GM15510 (cell line): Measurements from ENCODE around the gene LRRC7.

ENCODE experiments used
- POLR2A ChIP-seq: IDR thresholded peaks from 3 replicates; pipeline ENCODE4 v1.6.1; 2011; ENCODE audit warnings: borderline replicate concordance; ENCODE audit not compliant: insufficient read length; ENCODE audit errors: extremely low read depth

LRRC7 gene

DNA sequence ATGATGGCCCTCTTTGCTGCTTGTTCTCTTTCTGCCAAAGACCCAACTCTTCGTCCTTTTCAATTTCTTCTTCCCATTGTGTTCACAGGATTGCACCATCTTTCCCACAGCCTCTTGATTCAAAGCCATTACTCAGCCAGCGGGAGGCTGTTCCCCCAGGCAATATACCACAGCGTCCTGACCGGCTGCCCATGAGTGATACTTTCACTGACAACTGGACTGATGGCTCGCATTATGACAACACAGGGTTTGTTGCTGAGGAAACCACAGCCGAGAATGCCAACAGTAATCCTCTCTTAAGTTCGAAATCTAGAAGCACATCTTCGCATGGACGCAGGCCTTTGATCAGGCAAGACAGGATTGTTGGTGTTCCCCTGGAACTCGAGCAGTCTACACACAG is 470.3 kb downstream of the LRRC7 start:
- TF ChIP-seq POLR2A: no peak

DNA sequence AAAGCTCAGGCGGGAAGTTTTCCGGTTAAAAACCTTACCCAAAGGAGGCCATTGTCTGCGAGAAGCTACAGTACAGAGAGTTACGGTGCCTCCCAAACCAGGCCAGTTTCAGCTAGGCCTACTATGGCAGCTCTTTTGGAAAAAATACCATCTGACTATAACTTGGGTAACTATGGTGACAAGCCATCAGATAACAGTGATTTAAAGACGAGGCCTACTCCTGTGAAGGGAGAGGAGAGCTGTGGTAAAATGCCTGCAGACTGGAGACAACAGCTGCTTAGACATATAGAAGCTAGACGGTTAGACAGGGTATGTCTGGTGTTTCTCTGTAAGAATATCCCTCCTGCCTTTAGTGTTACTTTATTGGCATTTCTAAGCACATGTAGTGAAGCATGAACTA is 471.8 kb downstream of the LRRC7 start:
- no peak for TF ChIP-seq POLR2A

DNA sequence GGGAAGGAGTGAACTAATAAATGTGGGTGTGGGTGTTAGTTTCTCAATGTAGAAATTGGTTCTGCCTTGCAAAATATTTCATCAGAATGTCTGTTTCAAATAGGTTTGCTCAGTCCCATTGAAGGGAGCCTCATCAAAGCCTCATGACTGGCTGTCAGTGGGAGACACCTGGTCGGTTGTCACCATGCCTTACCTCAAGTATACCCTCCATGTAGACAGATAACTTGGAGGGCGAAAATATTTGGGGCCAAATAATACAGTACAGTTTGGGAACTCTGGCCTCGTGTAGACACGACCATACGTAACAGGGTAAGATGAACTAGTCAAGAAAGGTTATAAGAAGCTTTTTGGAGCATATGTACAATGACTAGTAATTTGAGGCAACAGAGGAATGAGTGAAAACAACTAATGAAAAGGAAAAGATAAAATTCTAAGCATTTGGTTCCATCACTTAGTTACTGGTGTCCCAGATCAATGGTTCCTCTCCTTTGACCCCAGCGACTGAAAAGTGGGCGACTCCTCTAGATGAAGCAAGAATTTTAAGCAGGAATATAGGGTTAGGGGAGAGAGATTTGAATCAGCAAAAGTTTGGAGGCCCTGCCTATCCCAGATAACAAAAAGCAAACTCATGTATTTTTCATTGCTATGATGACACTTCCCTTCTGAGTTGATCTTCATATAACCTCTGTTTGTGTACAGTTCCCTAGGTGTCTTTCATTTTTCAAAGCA is 473.8 kb downstream of the LRRC7 start:
- TF ChIP-seq POLR2A: no peak

DNA sequence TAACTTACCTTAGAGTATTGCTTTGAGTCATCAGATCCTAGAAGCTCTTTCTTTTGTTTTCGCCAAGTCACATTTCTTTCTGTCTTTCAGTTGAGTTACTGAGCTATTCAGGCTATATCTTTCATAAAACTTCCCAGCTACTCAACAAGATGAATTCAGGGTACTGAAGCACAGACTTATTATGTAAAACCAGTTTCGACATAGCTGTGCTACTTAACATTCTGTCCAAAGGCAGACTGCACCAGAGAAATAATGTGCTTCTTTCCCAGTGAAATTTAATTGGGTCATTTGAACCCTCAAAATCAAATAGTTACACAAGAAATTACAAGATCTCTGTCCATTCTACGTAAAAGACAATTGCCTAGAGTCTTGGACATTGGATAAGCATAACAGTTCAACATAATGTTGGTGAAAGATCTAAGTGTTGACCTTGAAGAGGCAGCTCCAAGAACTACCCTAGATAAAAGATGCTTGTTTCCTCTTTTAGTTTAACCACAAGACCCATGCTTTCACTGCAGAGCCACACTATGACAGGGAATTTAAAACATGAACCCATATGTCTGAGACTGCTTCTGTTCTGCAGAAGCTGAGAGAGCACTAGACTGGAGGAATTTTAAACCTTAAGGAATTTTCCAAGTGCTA is 474.5 kb downstream of the LRRC7 start:
- TF ChIP-seq POLR2A: no peak

DNA sequence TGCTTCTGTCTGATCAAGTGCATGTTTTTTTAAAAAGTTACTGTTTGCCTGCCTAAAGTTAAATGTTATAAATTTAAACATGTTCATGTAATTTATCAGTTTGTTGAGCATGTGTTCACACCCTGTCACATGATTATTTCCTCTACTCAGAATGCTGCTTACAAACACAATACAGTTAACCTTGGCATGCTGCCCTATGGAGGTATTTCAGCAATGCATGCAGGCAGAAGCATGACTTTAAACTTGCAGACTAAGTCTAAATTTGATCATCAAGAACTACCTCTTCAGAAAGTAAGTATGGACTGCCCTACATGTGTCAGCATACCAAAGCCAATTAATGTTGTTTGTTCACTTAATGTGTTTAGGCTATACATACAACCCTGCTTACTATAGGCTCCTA is 476.1 kb downstream of the LRRC7 start:
- TF ChIP-seq POLR2A: no peak

DNA sequence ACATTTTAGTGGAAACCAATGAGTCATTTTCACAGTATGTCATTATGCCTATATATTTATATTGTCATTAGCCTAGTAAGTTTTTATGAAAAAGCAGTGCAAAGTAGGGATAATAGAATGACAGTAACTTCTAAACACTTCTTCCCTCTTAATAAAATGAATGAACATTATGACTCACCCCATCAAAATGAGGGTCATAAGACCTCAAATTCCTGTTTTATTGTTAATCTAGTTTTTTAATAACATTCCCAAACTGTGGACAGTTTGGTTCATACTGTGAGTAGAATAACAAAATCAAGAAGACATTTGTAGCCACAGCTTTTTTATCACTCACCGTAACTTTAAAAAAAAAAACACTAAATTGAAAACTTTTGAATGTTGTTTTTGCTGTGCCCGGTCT is 477.1 kb downstream of the LRRC7 start:
- TF ChIP-seq POLR2A: no peak

DNA sequence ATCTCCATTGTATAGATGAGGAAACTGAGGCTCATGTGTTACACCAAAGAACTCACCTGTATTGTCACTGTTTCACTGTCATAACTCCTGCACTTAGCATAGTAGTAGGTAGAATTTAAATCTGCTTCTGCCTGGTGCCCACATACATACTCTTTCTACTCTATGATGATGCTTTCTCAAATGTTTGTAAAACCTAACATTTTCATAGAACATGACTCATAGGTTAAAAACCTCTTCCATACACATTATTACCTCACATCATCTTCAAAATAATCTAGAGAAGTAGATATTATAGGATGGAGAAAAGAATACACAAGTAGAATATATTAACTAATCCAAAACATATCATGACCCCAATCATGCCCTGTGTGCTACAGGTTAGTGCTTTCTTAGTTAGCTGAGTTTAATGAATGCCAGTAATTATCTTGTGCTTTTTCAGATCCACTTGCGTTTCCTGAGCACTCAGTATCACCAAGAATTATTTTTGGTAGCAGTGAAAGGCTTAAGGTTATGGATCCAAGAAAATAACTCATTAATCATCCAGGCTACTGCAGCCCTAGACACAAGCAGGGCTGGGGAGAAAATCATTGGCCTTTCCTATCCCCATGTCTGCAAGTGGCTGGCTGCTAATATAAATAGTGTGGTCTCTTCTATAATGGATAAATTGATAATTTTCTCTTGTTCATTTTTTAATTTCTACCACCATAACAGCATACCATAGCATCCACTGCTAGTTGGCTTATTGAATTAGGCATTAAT is 480.8 kb downstream of the LRRC7 start:
- no peak for TF ChIP-seq POLR2A

DNA sequence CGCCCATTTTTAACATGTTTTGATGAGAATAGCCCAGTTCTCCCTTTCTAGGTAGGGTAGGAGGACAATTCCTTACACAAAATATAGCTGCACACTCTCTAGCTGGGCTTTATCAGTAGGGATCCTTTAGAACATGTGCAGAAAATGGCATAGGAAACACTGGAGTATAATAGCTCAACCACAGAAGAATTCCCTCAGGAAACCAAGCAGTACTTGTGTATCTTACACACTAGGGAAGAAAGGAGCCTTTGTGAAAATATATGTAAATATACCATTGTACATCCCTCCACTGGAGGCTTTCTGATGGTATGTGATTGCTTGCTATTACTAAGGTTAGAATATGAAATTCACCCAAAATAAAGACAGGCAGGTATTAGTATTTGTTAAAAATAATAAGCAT is 484.2 kb downstream of the LRRC7 start:
- TF ChIP-seq POLR2A: no peak

DNA sequence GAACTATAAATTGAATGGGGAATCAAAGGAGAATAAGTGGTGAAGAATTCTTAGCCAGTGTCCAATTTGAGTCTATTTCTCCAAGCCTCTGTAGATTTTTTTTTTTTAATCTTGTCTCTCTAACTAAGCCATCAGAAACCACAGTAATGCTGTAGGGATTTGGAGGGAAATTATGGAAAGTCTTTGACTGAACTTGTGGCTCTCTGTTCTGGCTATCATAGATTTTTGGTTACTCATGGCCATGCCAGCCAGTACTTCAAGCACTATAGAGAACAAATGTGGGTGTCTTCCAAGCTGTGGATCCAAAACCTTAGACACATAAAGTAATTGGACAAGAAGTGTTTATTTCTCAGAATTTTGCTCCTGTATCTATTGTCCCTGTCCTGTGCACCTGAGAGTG is 489.8 kb downstream of the LRRC7 start:
- TF ChIP-seq POLR2A: no peak

DNA sequence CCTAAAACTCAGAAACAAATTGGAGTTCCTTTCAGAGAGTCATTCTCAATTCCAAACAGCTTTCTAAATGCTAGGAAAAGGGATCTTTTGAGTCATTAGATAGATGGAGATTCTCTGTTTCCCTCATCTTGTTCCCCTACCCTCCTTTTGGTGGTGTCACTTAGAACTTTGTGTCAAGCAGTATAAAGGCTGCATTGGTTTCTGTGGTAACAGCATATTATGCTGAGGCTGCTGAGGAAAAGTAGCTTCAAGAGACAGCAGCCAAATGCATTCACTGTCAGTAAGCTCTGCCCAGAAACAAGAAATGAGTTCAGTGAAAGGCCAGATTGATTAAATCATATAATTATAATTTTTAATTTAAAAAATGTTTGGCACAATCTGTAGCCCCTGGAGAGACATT is 493.5 kb downstream of the LRRC7 start:
- no peak for TF ChIP-seq POLR2A

DNA sequence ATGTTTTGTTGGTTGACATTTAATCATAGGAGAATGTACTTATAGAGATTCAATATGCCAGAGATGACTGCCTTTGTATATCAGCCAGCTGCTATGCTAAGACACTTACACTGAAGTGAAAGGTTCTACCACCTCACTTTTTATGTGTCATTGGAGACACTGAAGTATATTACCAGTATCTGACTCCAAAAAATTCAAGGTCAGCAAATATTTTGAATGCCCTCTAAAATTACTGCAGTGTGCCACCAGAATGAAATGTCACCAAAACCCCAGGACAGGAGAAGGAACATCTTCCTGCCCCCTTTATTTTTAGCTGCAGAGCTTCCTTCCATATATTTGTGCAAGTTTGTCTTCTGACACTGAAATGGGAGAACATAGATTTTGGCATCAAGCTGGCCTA is 496.1 kb downstream of the LRRC7 start:
- no peak for TF ChIP-seq POLR2A

DNA sequence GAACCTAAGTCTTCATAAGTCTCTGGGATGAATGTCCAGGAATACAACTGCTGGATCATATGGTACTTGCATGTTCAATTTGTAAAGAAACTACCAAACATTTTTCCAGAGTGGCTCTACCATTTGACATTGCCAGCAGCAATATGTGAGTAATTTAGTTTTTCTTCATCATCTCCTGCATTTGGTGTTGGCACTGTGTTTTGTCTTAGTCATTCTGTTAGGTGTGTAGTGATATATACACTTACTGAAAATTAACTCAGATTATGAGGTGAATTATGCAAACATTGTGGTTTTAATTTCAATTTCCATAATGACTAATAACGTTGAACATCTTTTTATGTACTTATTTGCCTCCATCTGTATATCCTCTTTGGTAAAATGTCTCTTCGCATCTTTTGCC is 499.0 kb downstream of the LRRC7 start:
- TF ChIP-seq POLR2A: no peak

DNA sequence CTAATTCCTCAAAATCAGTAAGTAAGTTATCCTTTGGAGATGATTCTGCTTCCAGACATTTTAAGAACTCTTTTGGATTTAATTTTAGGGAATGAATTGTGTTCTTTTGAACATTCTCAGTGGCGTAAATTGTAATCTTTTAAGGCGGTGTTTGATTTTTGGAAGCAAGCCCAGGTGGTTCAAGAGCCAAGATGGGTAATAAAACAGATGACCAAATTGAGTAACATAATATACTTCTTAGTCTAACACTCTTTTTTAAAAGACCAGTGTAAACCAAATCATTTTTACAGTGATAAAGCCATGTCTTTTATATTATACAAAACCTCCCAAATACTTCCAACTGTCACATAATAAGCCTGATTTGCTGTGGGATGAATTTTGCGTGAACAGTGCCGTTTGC is 503.9 kb downstream of the LRRC7 start:
- no peak for TF ChIP-seq POLR2A

DNA sequence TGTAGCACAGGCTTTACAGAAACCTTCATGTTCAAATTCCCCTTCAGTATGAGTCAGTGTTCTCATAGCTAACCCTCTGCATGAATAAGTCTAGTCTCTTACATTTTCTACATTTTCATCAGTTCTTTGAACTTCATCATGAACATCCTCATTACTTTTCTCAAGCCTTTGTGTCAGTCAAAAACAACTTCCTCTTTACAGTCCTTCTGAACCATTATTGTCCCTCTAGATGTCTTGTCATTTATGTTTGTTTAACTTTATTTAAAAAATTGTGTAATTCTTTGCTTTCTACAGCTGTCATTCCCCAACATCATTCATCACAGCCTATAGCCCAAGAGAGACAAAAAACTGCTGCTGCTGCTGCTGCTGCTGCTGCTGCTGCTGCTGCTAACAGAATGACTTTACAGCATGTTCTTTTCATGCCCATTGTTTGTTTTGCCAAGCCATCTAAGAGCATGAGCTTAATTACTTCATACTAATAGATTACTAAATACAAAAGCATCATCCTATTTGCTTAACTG is 504.6 kb downstream of the LRRC7 start:
- no peak for TF ChIP-seq POLR2A

DNA sequence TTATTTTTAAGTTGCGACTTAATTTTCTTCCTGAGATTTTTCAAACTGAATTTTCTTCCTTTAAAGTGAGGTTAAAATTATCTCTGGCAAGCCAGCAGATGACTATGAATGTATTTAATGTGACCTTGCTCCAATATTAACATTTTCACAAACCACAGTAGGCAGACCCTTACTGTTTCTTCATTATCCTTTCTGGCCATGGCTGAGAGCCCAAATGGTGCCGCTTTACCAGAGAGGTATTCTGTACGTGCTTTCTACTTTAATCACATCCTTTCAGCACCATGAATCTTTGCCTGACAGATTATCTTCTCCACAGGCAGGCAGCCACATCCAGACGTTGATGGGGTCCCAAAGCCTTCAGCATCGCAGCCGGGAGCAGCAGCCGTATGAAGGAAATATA is 508.0 kb downstream of the LRRC7 start:
- no peak for TF ChIP-seq POLR2A
